ENCODE data around the gene EFHD2.
"Not testable (repeated sequence)": the region's sequence is repeated elsewhere in the genome, so short reads cannot be mapped to it uniquely, and the experiment has no call there.

The EFHD2 gene

DNA sequence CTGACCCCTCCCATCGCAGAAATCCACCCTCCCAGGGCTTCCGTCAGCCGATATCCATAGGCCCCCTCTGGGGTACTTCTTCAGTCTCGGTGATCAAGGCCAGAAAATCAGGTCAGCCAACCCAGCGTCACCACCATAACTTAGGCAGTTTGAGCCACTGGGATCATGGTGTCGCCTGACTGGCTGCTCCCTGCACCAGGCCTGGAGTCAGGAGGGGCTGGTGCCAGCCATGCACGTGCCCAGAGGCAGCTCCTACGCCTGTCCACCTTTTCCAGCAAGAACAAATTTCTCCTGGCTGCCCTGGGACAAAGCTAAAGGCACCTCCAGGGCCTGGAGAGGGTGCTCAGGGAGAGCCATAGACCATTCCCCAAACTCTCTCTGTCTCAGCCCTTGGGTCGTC is 23.8 kb downstream of the EFHD2 start:
- DNase-seq = no peak

DNA sequence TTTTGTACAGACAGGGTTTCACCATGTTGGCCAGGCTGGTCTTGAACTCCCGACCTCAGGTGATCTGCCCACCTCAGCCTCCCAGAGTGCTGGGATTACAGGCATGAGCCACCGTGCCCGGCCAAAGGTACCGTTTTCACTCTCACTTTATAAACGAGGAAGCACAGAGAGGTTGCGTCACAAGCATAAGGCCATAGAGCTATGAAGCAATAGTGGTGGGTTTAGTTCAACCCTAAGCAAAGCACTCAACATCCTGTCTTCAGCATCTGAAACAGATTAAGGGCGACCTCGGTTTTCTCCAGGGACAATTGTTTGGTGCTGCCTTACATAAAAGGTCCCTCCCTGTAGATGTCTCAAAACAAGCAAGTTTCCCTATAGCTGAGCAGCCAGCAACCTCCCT is 25.1 kb downstream of the EFHD2 start:
- not testable (repeated sequence) for DNase-seq

DNA sequence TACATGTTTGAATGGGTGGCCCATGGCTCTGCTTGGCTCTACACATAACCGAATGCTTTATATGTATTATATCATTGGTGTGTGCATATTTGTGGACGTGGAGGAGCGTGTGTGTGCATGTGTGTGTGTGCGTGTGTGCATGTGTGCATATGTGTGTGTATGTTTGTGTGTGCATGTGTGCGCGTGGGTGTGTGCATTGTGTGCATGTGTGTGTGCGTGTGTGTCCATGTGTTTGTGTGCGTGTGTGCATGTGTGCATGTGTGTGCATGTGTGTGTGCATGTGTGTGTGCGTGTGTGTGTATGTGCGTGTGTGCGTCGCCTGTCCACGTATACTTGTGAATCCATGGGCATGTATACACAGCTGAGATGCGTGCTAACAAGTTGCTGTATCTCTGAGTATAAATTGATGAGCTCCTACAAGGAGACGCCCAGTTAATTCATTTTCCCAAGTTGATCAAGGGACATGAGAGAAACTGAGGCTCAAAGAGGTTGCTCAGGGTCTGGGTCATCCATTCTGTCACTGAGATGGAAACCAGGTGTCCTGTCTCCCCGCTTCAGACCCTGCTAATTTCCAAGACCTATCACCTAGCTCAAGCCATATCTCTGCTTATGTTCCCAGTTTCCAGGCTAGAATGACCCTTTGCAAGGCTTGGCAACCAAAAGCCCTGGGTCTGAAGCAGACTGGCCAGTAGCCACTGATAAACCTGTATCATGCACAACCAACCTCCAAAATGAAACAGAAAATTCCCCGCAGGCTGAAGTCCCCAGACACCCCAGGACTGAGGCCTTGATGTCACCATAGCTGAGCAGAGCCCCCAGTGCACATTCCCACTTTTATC is 25.8 kb downstream of the EFHD2 start:
- no peak for DNase-seq

DNA sequence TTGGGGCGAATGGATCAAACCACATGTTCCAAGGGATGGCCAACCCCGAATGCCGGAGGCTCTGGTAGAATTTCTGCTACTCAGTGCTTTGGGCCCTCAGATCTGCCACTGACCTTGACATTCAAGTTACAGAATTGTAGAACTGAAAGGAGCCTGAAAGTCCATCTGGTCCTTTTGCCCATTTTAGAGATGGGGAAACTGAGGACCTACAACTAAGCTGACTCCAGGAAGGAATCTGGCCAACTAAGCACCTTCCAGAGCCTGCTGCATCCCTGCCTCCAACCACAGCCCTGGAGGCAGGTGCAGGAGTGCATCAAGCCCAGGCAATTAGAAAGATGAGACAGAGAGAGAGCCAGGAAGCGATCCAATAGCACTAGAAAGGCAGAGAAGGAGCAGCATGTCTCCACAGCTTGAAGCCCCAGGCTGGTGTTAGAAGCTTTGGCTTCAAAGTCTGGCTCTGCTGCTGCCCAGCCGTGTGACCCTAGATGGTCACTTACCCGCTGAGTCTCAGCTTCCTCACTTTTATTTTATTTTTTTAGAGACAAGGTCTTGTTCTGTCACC is 27.3 kb downstream of the EFHD2 start:
- no peak for DNase-seq

DNA sequence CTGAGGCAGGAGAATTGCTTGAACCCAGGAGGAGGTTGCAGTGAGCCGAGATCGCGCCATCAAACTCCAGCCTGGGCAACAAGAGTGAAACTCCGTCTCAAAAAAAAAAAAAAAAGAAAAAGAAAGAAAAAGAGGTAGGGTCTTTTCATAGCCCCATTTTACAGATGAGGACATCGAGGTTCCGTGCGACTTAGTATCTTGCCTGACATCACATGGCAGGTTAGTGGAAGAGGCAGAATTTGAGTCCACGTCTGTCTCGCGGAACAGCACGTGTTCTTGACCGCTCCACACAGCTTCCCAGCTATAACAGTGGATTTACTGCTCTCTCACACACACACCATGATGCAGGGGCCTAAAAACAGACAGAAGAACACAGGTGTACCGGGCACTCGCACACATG is 29.6 kb downstream of the EFHD2 start:
- no peak for DNase-seq

DNA sequence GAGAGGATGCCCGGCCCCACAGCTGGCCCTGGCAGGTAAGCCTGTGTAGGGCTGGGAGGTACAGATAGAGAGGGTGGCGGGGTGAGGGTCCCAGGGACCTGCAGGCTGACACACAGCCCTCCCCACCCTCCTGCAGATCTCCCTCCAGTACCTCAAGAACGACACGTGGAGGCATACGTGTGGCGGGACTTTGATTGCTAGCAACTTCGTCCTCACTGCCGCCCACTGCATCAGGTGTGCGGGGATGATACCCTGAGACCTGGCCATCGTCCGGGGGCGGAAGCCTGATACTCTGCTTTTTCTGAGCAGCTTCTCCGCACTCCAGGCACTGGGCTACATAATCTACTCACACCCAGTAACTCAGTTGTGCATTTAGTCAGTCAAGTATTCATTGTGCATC is 30.7 kb downstream of the EFHD2 start:
- no peak for DNase-seq

DNA sequence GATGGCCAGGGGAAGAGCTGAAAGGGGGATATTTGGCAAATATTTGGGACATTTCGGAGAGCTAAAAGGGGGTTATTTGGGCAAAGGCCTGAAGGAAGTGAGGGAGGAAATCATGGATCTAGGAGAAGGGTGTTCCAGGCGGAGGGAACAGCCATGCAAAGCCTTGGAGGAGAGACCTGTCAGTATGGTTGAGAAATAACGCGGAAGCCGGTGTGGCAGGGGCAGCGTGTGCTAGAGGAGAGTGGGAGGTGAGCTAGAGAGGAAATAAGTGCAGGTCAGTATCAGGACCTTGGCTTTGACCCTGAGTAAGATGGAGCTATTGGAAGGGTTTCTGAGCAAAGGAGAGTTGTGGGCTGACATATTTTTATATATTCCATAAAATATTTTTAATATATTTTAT is 31.6 kb downstream of the EFHD2 start:
- no peak for DNase-seq

DNA sequence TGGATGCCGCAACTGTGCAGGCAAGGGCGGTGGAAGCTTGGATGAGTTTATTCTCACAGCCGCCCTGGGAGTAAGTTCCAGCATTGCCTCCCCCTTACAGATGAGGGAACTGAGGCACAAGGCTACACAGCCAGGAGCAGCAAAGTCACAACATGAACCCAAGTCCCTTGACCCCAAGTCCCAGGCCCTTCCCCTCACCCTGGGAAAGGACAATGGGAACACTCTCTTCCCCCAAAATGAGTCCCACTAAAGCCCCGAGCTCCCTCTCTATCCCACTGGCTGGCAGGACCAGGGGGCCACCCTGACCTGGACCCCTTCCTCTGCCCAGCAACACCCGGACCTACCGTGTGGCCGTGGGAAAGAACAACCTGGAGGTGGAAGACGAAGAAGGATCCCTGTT is 32.4 kb downstream of the EFHD2 start:
- no peak for DNase-seq

DNA sequence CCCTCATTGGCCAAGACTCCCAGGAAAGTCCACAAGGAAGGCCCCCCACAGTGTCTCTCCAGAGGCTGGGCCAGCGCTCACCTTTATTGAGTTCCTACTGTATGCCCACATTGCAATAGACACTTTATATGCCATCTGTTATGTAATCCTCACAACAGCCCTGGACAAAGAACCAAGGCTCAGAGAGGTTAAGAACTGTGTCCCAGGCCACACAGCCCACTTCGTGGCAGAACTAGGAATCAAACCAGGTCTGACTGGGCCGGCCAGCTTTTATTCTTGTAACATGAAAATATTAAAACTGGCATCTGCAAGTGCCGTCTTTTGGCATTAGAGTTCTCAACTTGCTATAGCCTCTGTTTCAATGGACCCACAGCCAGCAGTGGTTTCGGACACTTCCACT is 33.1 kb downstream of the EFHD2 start:
- no peak for DNase-seq

DNA sequence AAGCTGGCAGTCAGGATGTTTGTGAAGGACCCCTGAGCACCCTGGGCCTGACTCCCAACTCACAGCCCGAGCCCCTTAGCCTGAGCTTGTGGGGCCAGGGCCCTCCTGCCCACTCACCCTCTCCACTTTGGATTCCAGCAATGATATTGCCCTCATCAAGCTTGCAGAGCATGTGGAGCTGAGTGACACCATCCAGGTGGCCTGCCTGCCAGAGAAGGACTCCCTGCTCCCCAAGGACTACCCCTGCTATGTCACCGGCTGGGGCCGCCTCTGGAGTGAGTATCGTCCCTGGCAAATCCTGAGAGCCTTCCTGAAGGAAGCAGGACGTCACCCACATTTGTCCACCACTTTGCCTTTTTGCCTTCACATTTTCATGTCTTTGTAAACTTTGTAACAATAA is 33.6 kb downstream of the EFHD2 start:
- no peak for DNase-seq

DNA sequence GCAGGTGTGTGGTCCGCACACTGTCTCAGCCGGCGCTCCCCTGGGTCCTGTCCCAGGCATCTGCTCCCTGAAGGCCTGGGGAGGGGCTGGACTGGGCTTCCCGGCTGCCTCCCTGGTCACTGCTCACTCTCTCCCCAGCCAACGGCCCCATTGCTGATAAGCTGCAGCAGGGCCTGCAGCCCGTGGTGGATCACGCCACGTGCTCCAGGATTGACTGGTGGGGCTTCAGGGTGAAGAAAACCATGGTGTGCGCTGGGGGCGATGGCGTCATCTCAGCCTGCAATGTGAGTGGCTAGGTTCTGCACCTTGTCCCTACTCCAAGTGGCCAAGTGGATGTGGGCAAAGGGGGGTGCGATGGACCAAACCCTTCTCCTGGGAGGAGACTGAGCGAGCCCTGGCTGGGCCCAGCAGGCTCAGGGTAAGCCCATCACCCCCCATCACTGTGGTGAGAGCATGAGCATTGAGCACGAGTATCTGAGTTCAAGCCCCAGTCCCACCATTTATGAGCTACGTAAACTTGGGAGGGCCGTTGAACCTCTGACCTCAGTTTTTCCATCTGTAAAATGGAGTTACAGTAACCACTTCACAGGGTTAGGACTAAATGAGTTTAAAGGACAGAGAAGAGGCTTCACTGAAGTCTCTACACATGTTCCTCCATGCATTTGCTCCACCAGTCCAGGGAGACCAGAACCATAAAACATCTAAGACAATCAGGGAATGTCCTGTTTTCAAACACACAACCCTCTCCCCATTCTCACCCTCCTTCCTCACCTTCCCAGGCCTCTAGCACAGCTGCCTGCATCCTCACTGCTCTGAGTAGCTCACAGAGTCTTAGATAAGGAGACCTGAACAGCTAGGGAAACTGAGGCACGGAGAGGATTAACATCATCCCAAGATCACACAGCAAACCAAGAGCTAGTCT is 35.0 kb downstream of the EFHD2 start:
- no peak for DNase-seq

DNA sequence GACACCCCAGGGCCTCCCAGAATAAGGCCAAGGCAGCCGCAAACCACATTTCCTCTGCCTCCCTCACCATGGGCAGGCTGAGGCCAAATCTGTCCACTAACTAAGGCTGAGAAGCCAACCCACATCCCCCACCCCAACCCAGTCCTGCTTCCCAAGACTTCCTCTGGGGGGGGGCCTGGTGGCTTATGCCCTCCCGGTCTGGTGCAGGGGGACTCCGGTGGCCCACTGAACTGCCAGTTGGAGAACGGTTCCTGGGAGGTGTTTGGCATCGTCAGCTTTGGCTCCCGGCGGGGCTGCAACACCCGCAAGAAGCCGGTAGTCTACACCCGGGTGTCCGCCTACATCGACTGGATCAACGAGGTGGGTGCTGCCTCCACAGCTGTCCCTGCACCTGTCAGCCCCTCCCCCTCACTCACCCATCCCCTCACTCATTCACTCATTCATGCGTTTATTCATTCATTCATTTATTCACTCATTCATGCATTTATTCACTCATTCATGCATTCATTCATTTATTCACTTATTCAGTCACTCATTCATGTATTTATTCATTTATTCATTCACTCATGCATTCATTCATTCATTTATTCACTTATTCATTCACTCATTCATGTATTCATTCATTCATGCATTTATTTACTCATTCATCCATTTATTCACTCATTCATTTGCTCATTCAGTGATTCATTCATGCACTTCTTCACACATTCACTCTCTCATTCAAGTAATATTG is 35.9 kb downstream of the EFHD2 start:
- no peak for DNase-seq

DNA sequence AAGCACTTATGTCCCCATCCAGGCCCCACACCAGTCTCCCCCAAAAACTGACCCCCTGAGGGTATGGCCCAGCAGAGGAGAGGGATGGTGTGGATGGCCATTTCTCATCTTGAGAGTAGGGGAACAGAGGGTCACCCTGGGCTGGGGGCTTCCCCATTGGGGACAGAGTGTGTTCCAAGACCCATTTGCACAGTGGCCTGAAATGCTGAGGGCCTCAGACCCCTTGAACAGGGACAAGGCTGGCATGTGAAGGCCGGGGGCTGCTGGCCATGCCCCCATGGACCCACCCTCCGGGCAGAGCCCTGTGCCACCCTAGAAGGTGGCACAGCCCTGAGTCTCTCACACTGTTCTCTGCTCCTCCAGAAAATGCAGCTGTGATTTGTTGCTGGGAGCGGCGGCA is 36.5 kb downstream of the EFHD2 start:
- DNase-seq = no peak

DNA sequence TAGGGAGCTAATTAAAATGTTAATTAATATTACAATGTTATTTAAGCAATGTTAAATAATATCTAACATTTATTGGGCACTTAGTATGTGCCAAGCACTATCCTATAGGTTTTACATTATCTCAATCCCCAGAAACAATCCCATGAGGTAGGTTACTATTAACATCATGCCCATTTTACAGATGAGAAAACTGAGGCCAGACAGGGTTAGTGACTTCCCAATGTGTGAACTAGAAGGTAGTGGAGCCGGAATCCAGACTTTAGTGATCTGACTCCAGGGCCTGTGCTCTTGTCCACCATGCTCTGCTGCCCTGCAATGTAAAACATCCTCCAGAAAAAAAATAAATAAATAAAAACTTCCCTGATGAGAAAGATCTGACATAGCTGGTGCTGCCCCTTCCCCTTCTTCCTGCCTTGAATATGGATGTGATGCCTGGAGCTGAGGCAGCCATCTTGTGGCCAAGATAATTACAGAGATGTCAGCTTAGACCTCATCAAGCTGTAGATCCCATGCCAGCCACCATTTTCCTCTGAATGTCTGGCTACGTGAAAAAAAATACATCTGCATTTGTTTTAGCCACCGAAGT is 39.3 kb downstream of the EFHD2 start:
- DNase-seq = no peak

DNA sequence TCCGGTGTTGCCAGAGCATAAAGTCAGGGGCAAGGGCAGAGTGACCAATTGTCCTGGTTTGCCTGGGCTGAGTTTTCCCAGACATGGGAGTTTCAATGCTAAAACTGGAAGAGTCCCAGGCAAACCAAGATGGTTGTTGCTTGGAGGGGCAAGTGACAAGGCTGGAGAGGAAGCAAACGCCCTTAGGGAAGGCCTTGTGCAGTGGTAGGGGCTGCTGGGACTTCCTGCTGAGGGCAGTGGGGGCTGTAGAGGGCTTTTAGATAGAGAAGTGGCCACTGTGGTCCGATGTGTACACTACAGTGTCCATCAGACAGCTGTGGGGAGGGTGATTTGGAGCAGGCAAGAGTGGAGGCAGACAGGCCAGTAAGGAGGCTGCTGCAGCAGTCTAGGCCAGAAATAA is 39.9 kb downstream of the EFHD2 start:
- no peak for DNase-seq

DNA sequence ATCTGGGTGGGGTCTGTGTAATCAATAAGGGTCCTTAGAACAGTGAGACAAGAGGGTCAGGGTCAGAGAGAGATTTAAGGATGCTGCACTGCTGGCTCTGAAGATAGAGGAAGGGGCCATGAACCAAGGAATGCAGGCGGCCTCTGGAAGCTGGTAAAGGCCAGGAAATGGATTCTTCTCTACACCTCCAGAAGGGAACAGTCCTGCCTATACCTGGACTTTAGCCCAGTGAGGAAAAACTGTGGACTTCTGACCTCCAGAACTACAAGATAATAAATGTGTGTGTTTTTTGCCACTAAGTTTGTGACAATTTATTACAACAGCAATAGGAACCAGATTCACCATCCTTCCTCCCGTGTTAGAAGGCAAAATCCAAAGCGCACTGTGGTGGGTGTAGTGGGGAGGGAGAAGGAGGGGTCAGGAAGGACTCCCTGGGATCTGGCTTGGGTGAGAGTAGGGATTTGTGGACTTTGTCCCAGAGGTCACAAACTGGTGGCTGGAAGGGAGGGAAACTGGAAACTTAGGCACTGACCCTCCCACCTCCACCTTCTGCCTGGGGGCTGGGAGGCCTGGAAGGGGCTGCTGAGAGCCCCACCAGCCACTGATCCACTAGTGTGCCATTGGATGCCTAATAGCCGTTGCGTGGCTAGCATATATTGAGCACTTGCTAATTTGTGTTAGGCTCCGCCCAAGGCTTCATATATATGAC is 41.5 kb downstream of the EFHD2 start:
- no peak for DNase-seq

DNA sequence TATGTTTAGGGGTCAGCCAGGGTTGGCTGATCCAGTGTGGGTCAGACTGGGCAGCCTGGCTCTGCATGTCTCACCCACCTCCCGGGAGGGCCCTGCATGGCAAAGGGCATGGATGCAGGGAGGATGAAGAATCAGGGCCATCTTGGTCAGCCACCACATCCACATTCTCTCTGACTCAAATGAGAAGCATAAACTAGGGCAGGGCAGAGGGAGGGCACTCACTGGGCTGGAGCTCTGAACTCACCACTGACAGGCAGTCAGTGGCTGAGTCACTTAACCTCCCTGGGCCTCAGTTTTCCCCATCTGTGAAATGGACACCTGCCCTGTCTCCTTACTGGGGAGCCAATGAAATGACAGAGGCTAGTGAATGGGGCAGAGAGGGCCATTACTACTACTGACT is 42.5 kb downstream of the EFHD2 start:
- no peak for DNase-seq

DNA sequence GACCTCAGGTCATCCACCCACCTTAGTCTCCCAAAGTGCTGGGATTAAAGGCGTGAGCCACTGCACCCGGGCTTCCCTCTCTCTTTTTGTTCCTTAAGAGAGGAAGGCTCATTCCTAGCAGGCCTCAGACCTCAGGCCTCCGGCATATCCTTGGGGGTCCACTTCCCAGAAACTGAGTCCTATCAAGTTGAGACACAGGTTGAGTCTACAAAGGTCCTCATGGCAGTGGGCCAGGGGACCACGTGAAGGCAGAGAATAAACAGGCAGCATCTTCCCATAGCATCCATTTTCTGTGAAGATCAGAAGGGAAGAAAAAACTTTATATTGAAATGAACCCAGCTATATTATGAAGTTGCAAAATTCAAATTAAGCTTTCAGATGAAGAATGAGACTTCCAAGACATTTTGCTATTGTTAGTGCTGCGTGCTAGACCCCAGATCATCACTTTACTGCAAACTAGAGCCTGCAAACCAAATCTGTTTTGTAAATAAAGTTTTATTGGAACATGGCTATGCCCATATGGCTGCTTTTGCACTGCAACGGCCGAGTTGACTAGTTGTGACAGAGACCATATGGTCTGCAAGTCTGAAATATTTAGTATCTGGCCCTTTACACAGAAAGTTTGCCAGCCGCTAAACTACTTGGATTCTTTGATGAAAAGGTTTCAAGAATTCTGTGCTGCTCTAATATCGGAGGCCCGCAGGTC is 43.3 kb downstream of the EFHD2 start:
- DNase-seq = no peak

DNA sequence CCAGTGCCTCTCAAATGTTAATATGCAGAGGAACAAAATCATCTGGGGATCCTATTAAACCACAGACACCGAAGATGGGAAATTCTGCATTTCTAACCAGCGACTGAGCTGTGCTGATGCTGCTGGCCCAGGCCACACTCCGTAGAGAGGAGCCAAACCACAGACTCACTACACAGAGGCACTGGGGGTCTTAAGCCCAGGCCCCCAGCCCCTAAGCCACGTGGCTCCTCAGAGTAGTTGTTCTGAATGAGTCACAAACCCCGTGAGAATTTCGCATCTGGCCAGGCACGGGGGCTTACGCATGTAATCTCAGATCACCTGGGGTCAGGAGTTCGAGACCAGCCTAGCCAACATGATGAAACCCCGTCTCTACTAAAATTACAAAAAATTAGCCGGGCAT is 44.0 kb downstream of the EFHD2 start:
- DNase-seq = no peak

DNA sequence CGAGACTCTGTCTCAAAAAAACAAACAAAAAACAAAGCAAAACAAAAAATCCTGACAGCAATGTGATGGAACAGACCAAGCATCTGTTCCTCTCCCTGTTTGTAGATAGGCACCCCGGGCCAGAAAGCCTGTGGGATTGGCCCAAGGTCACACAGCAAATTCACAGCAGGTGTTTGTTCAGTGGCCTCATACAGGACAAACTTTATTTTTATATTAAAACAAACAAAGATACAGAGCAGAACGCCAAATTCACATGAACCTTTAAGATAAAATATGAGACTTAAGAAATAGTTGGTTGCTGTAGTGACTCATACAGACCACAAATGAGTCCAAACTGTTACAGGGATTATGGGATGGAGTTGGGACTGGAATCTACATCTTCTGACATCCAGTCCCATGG is 44.6 kb downstream of the EFHD2 start:
- no peak for DNase-seq

DNA sequence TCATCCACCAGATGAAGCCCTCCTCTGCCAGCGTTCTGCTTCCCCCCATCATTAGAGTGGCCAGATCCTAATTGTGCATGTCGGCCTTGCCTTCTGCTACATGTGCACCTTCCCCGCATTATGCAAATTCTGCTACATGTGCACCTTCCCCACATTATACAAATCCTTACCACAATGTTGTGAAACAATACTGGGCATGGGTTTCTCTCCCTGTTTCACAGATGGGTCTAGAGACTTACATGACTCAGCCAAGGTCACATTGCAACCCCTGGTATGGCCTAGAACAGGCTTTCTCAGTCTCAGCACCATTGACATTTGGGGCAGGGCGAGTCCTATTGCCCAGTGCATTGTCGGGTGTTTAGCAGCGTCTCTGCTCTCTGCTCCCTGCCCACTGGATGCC is 45.8 kb downstream of the EFHD2 start:
- DNase-seq = no peak

All from T-helper 1 cell (primary cell).